BE2C (cell line): ENCODE results near the gene CORIN.

ENCODE experiments used
- DNase-seq: peaks from one replicate; pipeline ENCODE4 v3.0.0-alpha.2; 2020
- H3K27me3 ChIP-seq: fragments of 250-450 bp; sonication (Bioruptor Pico); 2 replicates; pipeline ENCODE4 v1.5.1; 2020; ENCODE audit warnings: mild to moderate bottlenecking
- H3K36me3 ChIP-seq: fragments of 250-450 bp; sonication (Bioruptor Pico); 2 replicates; pipeline ENCODE4 v1.5.1; 2020; ENCODE audit warnings: mild to moderate bottlenecking
- H3K4me1 ChIP-seq: fragments of 250-450 bp; sonication (Bioruptor Pico); 2 replicates; pipeline ENCODE4 v1.5.1; 2020
- H3K4me3 ChIP-seq: 2 replicates; pipeline ENCODE4 v1.5.1; 2011; ENCODE audit warnings: low read depth, low read length
- H3K9me3 ChIP-seq: fragments of 250-450 bp; sonication (Bioruptor Pico); 2 replicates; pipeline ENCODE4 v1.5.1; 2020
- CTCF ChIP-seq: IDR thresholded peaks from 2 replicates; pipeline ENCODE4 v1.5.1; 2012; ENCODE audit warnings: mild to moderate bottlenecking, low read depth, low read length

The CORIN gene

GRCh38 chr4:47646372-47646771, 191.5 kb downstream of the CORIN start:
- Histone ChIP-seq H3K4me3 (no peak overlapping the region), H3K36me3 (no peaks in the 10 kb centered on the region), H3K4me1 (no peaks in the 10 kb centered on the region), H3K9me3 (no peaks in the 10 kb centered on the region), H3K27me3 (no peaks in the 10 kb centered on the region)
- no peak for TF ChIP-seq CTCF
- peak; percentile 29 for DNase-seq

GRCh38 chr4:47643845-47644244, 194.0 kb downstream of the CORIN start:
- Histone ChIP-seq H3K9me3 (no peaks in the 10 kb centered on the region), H3K4me3 (no peak overlapping the region), H3K27me3 (no peaks in the 10 kb centered on the region), H3K4me1 (no peaks in the 10 kb centered on the region), H3K36me3 (no peaks in the 10 kb centered on the region)
- no peak for TF ChIP-seq CTCF
- no peak for DNase-seq

GRCh38 chr4:47642985-47643760, 194.7 kb downstream of the CORIN start:
- Histone ChIP-seq H3K9me3 (no peaks in the 10 kb centered on the region), H3K36me3 (no peaks in the 10 kb centered on the region), H3K4me1 (no peaks in the 10 kb centered on the region), H3K4me3 (no peak overlapping the region), H3K27me3 (no peaks in the 10 kb centered on the region)
- DNase-seq = no peak
- TF ChIP-seq CTCF = no peak

GRCh38 chr4:47642191-47642830, 195.6 kb downstream of the CORIN start:
- no peak for DNase-seq
- H3K4me3 ChIP-seq = no peak overlapping the region
- no peaks in the 10 kb centered on the region for H3K27me3 ChIP-seq
- H3K9me3 ChIP-seq = no peaks in the 10 kb centered on the region
- H3K36me3 ChIP-seq = no peaks in the 10 kb centered on the region
- no peak for TF ChIP-seq CTCF
- no peaks in the 10 kb centered on the region for H3K4me1 ChIP-seq

- Histone ChIP-seq H3K4me3 (no peak overlapping the region), H3K36me3 (no peaks in the 10 kb centered on the region), H3K9me3 (no peaks in the 10 kb centered on the region), H3K4me1 (no peaks in the 10 kb centered on the region), H3K27me3 (no peaks in the 10 kb centered on the region)
- DNase-seq = no peak
- TF ChIP-seq CTCF = no peak
Observed at GRCh38 chr4:47641755-47642154, 196.1 kb downstream of the CORIN start.

- no peak for TF ChIP-seq CTCF
- no peak overlapping the region for H3K4me3 ChIP-seq
- no peaks in the 10 kb centered on the region for H3K27me3 ChIP-seq
- H3K4me1 ChIP-seq = 0 out of 2 replicates have a peak, but pooled peaks cover 3% of the 10 kb centered on the region
- DNase-seq = no peak
- H3K36me3 ChIP-seq = no peaks in the 10 kb centered on the region
- H3K9me3 ChIP-seq = no peaks in the 10 kb centered on the region
Observed at GRCh38 chr4:47640911-47641310, 197.0 kb downstream of the CORIN start.
